Panc1 (cell line): ENCODE measurements around the gene LSM8.

Experiments used
- POLR2AphosphoS5 ChIP-seq: IDR thresholded peaks from 2 replicates; pipeline ENCODE4 v1.6.1; 2012; ENCODE audit warnings: mild to moderate bottlenecking, low read depth, low read length, moderate library complexity
- SIN3A ChIP-seq: IDR thresholded peaks from 2 replicates; pipeline ENCODE4 v1.6.1; 2012; ENCODE audit warnings: low read depth, mild to moderate bottlenecking, low read length, moderate library complexity, borderline replicate concordance; ENCODE audit not compliant: insufficient read depth
- TF ChIP-seq, protein P1 (sequence below), 2 experiments: IDR thresholded peaks; 2 replicates each; pipeline ENCODE4 v1.6.1; 2011 to 2012; ENCODE audit warnings: low read depth in 2 of 2, control low read depth in 1 of 2, low read length in 1 of 2, mild to moderate bottlenecking in 1 of 2, moderate library complexity in 1 of 2; ENCODE audit not compliant: insufficient read depth in 1 of 2
- TF ChIP-seq, protein P2 (sequence below): fragments of 450-650 bp; IDR thresholded peaks from 2 replicates; pipeline ENCODE4 v1.5.1; 2017; ENCODE audit warnings: mild to moderate bottlenecking

DNA sequence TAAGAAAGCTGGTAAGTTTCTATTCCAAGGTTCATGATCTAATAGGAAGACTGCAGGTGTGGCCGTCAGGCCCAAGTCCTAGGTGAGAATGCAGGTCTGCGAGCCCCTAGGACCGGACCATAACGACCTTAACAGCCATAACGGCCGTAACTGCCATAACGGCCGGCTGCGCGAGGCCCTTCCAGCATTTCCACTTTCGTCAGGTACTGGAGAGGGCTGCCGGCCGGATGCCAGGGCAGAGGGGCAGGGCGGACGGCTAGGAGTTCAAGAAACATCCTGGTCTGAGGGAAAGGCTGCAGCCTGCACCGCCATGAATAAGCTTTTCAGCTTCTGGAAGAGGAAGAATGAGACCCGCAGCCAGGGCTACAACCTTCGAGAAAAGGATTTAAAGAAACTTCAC, 40.6 kb downstream of the LSM8 start, which contains the start of gene ANKRD7:
- TF ChIP-seq, protein P1, sequence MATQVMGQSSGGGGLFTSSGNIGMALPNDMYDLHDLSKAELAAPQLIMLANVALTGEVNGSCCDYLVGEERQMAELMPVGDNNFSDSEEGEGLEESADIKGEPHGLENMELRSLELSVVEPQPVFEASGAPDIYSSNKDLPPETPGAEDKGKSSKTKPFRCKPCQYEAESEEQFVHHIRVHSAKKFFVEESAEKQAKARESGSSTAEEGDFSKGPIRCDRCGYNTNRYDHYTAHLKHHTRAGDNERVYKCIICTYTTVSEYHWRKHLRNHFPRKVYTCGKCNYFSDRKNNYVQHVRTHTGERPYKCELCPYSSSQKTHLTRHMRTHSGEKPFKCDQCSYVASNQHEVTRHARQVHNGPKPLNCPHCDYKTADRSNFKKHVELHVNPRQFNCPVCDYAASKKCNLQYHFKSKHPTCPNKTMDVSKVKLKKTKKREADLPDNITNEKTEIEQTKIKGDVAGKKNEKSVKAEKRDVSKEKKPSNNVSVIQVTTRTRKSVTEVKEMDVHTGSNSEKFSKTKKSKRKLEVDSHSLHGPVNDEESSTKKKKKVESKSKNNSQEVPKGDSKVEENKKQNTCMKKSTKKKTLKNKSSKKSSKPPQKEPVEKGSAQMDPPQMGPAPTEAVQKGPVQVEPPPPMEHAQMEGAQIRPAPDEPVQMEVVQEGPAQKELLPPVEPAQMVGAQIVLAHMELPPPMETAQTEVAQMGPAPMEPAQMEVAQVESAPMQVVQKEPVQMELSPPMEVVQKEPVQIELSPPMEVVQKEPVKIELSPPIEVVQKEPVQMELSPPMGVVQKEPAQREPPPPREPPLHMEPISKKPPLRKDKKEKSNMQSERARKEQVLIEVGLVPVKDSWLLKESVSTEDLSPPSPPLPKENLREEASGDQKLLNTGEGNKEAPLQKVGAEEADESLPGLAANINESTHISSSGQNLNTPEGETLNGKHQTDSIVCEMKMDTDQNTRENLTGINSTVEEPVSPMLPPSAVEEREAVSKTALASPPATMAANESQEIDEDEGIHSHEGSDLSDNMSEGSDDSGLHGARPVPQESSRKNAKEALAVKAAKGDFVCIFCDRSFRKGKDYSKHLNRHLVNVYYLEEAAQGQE (IDR thresholded peaks at IDR 0.05; ENCODE audit: insufficient read depth in 1 of 2, low read depth in 2 of 2, low read length in 1 of 2): no peak
- TF ChIP-seq POLR2AphosphoS5 (no peak), SIN3A (no peak)
- TF ChIP-seq, protein P2, sequence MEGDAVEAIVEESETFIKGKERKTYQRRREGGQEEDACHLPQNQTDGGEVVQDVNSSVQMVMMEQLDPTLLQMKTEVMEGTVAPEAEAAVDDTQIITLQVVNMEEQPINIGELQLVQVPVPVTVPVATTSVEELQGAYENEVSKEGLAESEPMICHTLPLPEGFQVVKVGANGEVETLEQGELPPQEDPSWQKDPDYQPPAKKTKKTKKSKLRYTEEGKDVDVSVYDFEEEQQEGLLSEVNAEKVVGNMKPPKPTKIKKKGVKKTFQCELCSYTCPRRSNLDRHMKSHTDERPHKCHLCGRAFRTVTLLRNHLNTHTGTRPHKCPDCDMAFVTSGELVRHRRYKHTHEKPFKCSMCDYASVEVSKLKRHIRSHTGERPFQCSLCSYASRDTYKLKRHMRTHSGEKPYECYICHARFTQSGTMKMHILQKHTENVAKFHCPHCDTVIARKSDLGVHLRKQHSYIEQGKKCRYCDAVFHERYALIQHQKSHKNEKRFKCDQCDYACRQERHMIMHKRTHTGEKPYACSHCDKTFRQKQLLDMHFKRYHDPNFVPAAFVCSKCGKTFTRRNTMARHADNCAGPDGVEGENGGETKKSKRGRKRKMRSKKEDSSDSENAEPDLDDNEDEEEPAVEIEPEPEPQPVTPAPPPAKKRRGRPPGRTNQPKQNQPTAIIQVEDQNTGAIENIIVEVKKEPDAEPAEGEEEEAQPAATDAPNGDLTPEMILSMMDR: no peak
